NCI-H510A treated with DMSO at 0.1 percent for 48 hours (cell line): ENCODE results near the gene PREB.

ENCODE experiments used
- DNase-seq: peaks from one replicate; lab custom pipeline; 2025; lab: John Stamatoyannopoulos, UW

The PREB gene

GRCh38 chr2:27152796-27153464 is 18.5 kb upstream of the PREB start:
- peak; percentile 76 for DNase-seq

DNA sequence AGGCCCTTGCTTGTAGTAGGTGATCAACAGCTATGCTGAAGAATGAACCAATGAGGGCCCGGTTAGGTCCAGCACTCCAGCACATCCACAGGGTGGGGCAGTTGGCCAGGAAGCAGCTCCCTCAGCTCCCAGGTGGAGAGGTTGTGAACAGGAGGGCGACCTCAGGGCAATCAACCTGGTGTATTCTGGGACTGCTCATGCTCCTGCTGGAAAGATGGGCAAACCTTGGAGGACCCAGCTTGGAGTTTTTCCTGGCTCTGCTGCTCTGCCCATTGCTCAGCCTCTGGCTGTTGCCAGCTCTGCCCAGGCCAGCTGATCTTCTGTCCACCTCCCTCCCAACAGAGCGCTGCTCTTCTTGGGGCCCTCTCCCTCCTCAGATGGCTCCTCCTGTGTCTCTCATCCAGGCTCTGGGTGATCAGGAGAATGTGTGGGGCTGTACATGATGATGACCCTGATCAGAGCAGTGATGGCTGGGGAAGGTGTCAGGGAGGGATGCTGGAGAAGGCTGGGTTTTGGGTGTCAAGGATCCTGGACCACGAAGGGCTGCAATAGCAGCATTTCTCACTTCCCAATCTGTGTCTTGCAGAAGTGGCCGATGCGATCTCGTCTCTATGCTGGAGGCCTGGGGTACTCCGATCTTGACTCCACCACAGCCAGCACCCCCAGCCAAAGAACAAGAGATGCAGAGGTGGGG is 17.8 kb upstream of the PREB start:
- no peak for DNase-seq

DNA sequence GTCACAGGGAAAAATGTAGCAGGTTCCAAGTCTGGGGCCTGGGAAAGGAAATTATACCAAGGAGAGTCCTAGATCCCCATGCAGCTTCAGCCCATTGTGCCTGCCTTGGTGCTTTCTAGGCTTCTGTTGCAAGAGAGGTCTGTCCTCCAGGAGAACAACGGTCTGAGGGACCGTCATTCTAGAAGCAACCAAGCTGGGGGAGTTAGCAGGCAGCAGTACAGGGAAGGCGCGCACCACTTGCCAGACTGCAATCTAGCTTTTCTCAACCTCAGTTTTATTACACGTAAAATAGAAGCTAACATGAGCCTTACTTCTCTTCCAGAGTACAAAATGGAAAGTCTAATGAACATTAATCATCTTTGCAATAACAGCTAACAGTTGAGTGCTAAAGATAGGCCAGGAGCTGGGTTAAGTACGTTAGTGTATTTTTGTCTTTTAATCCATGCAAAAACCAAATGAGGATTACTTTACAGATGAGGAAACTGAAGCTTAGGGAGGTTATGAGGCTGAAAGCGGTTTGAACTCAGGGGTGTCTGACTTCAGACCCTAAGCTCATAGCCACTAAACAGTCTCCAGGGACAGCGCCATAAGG is 16.3 kb upstream of the PREB start:
- no peak for DNase-seq

DNA sequence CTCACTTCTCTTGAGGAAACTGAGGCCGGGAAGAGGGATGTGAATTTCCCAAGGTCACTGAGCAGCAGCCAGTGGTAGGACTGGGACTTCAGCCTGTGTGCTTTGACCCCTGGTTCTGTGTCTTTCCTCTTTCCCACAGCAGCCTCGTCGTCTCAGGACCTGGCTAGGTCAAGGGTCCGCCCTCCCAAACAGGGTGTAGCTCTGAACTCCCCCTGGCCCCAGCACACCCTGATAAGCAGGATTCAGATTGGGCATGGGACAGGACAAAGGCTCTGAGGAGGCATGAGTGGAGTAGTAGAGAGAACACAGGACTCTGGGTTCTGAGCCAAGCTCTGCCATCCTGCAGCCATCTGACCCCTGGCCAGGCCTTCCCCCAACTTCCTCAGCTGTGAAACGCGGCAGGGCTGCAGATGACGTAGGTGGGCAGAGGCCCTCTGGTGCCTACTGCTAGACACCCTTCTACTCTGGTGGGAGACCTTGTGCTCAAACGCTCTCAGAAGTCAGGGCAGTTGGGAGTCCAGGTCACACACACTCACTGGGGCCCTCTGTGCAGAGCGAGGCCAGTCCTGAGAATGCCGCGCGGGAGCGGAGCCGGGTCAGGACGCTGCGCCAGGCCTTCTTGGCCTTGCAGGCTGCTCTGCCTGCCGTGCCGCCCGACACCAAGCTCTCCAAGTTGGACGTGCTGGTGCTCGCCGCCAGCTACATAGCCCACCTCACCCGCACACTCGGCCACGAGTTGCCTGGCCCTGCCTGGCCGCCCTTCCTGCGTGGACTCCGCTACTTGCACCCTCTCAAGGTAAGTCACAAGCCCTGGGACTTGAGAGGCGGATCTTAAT is 15.4 kb upstream of the PREB start:
- DNase-seq, result no peak

DNA sequence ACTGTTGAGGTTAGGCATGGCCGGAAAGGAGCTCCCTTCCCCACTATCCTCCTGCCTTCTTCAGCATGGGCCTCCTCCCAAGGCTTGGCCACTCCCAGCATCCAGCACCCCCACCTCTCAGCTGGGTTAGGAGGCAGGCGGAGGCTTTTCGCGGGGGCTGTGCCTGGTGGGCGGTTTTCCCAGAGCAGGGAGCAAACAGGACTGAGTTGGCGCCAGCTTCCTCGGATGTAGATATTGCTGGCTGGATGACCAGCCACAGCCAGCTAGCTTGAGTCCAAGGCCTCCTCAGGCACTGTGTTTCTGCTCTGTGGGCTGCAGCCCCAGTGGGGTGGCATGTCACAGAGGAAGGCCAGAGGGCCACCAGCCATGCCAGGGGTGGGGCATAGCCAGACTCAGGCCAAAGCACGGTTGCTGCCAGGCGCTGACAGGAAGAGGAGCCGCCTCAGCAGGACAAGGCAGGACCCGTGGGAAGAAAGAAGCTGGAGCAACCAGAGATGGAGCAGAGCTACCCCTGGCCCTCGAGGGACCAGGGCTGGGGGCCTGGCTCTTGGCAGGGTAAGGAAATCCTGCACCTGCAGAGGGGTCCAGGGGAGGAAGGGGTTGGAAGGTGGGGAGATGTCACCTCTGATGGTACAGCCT is 14.5 kb upstream of the PREB start, which contains the start of gene TCF23:
TCF23 (plus strand) TSS at position 204 of the 639 bp plus-strand sequence; CDS start at position 334, 130 bp downstream.
- DNase-seq, result no peak

DNA sequence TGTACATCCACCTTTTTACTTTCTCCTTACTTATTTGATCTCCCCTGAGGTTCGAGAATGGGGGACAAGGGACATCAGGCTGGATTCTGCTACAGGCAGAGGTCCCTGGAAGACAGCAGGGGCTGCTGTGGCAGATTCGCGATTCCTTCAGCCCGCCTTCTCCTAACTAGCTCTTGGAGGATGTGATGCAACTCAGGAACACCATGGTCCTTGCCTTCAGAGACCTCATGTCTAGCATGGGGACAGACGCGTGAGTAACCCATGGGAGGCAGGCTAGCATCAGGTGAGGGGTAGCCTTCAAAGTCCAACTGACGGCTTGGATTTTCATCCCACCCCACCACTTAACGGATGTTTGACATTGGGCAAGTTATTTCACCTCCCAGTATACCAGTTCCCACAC is 13.5 kb upstream of the PREB start:
- no peak for DNase-seq

DNA sequence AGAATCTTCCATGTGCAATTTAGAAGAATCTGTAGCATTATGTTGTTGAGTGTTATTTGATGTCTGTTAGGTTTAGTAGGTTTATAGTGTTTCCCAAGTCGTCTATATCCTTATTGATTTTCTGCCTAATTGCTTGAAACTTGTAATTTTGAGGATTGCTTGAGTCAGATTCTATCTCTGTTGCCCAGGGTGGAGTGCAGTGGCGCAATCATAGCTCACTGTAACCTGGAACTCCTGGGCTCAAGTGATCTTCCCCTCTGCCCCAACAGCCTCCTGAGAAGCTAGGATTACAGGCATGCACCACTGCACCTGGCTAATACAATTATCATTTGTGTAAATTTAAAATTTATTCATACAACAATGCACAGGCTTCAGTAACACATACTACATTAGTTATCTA is 11.2 kb upstream of the PREB start:
- no peak for DNase-seq

- no peak for DNase-seq
Measured at GRCh38 chr2:27143285-27143684, 8.8 kb upstream of the PREB start.

DNA sequence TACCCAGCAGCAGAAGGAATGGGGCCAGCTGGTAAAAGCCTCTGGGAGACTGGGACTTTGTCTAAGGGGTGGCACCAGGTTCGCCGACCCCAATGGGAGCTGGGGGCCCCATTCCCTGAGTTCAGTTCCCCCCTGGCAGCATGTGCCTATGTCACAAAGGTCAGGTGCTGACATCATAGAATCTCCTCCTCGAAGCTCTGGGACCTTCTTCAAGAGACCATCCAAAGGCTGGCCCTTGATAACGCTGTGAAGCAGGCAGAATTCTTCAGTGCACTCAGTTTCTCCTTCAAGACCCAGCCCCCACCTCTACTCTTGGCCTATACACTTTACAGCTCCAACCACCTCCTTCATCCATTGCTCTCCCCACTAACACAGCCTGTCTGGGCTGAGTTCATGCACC is 4.9 kb upstream of the PREB start, which contains the start of gene PRR30:
PRR30 (minus strand) TSS at position 101 of the 400 bp plus-strand sequence. CDS start 1,081 bp downstream, outside the sequence.
- no peak for DNase-seq

- DNase-seq, result no peak
Measured at GRCh38 chr2:27138111-27138510, 3.7 kb upstream of the PREB start.

- DNase-seq, result no peak
Measured at GRCh38 chr2:27137322-27137935, 3.0 kb upstream of the PREB start.

GRCh38 chr2:27136751-27137150 is 2.3 kb upstream of the PREB start:
- no peak for DNase-seq

GRCh38 chr2:27135478-27135955 is 1.1 kb upstream of the PREB start:
- no peak for DNase-seq

GRCh38 chr2:27134781-27135477 is 493 bp upstream of the PREB start:
- DNase-seq, result no peak

- no peak for DNase-seq
Measured at GRCh38 chr2:27133195-27133875, 1.1 kb downstream of the PREB start.

- no peak for DNase-seq
Measured at GRCh38 chr2:27131429-27131828, 3.0 kb downstream of the PREB start.

DNA sequence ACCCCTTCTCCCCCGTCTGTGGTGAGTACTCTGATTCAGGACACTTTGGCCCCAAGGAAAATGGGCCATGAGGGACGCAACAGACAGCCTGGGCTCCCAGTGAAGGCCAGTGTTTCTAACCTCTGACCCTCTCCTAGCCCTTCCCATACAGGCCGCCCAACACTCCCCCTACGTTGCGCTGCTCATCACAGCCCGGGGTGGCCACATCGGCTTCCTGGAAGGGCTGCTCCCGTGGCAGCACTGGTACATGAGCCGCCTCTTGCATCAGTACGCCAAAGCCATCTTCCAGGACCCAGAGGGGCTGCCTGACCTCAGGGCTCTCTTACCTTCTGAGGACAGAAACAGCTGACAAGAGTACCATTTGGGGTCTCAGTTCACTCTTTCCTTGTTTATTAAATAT is 4.0 kb downstream of the PREB start:
- DNase-seq, result no peak

DNA sequence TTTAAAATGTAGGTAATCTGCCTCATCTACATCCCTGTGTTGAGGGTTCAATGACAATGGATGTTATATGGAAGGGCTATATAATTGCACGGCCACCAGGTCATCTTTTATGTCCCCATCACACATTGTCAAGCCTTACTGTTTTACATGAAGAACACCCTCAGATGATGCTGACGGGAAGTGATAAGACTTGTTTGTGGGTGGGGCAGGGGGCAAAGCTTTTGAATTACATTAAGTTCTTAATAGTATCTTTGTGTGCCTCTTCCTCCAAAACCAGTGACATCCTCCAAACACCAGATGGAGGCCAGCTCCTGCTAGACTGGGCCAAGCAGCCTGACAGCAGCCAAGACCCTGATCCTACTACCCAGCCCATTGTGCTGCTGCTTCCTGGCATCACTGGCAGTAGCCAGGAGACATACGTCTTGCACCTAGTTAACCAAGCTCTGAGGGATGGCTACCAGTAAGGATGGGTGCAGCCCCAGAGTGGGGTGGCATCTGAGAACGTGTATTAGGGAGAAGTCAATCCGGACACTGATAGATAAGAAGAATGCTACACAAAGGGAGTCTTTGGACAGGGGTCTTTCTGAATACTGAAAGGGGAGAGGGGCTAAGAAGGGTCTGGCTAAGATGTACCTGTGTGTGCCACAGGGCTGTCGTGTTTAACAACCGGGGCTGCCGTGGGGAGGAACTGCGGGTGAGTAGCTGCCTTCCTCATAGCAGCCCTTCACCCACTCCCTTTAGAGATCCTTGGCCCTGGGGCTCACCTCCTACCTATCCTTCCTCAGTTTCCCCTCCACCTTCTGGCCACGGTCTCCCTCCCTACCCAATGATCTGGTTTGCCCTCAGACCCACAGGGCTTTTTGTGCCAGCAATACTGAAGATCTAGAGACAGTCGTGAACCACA is 5.5 kb downstream of the PREB start:
- DNase-seq, result no peak
